Hematopoietic multipotent progenitor cell treated with erythropoietin and hydrocortisone succinate and interleukin-3 and kit ligand, for 15 days (in vitro differentiated cells): ENCODE measurements around the gene COL1A1.

Source experiments
- DNase-seq: peaks from one replicate; pipeline ENCODE4 v3.0.0-alpha.2; 2015; ENCODE audit warnings: low spot score

The COL1A1 gene

GRCh38 chr17:50172130-50172529, 29.3 kb downstream of the COL1A1 start:
- DNase-seq, result no peak

- DNase-seq, result no peak
These were observed 29.9 kb downstream of the COL1A1 start for GRCh38 chr17:50171371-50172071.

DNA sequence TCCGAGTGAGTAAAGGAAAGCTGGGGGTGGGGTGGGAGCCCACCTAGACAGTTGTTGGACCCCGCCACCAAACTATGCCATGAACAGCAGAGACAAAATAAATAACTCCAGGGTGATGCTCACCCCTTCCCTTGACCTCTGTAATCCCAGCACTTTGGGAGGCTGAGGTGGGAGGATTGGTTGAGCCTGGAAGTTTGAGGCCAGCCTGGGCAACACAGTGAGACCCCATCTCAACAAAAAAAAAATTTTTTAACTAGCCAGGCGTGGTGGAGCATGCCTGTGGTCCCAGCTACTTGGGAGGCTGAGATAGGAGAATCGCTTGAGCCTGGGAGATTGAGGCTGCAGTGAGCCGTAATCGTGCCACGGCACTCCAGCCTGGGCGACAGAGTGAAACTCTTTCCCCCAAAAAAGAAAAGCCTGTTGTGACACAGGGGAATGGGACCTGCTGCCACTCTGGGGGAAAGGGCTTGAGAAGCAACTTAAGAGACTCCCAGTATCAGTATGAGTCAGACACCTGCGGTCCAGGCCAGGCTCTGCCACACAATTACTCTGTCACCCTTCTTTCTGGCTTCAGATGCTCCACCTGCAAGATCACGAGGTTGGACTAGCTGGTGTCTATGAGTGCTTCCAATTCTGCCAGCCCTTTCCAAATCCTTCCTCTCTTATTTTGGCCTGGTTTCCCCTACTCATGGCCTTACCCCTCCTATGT, 30.6 kb downstream of the COL1A1 start:
- no peak for DNase-seq

DNA sequence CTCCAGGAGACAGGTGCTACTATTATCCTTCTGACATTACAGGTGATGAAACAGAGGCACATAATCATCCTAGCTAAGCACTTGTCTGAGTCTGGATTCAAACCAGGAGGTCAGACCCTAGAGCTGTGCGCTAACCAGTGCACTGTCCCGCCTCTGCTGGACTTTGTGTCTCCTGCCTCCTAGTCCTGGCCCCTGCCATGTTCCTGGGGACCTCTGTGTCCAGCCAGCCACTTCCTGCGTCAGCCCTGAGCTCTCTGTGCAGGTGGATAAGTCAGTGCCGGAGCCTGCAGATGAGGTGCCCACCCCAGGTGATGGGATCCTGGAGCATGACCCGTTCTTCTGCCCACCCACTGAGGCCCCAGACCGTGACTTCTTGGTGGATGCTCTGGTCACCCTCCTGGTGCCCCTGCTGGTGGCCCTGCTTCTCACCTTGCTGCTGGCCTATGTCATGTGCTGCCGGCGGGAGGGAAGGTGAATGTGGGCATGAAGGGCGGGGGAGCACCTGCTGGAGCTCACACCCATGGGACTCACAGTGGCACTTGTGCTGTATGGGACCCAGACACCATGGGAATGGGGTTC, 31.5 kb downstream of the COL1A1 start:
- no peak for DNase-seq

GRCh38 chr17:50169121-50169764, 32.2 kb downstream of the COL1A1 start:
- DNase-seq, result peak; percentile 25

DNA sequence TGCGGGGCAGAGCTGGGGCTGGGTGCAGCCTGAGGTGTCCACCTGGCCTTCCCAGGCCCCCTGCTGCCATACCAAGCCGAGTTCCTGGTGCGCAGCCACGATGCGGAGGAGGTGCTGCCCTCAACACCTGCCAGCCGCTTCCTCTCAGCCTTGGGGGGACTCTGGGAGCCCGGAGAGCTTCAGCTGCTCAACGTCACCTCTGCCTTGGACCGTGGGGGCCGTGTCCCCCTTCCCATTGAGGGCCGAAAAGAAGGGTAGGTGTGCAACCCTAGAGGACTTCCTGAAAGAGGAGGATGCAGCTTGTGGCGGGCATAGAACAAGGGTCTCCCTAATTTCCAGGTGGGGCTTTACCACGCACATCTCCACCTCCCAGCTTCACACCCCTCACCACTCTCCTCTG, 33.1 kb downstream of the COL1A1 start:
- DNase-seq, result no peak

- no peak for DNase-seq
These were observed 34.1 kb downstream of the COL1A1 start for GRCh38 chr17:50167371-50167770.

- no peak for DNase-seq
These were observed 34.8 kb downstream of the COL1A1 start for GRCh38 chr17:50166518-50167181.

DNA sequence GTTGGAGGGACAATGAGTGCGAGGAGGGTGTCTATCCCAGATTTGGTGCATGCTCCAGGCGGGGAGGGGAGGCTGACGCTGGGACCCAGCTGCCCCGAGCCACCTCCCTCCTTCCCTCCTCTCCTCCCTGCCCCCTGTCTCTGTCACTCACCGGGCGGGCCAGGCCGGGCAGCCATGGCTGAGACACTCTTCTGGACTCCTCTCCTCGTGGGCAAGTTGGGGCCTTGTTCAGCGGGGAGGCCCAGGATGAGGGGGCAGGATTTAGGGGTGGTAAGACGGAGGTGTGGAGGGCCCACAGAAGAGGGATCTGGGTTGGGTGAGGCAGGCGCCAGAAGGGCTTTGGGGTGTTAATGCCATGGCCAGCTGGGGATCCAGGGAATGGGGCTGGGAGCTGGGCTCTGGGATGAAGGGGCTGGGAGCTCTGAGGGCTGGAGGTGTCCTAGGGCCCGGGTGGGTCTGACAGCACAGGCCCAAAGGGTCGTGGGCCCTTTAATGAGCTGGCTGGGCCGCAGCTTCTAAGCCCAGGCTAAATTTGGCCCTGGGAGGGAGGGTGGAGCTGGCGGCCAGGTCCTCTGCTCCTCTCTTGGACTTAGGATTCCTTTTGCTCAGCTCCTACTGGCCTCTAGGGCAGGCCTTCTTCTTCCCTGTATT, 35.4 kb downstream of the COL1A1 start, which contains the start of gene SGCA:
Gene SGCA, plus strand, starts transcription at position 139 of the 651 bp plus-strand sequence. Its CDS starts 36 bp downstream, at position 175.
- no peak for DNase-seq

DNA sequence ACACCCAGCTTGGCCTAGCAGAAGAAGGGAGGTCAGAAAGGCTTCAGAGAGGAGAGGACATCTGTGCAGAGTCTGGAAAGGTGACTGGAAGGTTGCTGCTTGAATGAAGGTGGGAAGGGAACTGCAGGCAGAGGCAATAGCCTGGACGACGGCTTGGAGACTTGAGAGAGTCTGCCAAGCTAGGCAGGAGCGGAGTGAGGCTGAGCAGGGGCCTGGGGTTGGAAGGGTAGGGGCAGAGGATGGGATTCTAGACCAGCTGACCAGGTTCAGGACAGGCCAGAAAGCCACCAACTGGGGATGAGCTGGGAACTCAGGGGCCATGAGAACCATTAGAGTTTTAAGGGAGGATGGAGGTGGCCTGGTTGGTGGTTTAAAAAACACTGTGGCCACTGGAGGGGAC, 36.0 kb downstream of the COL1A1 start:
- DNase-seq, result no peak

- no peak for DNase-seq
These were observed 36.4 kb downstream of the COL1A1 start for GRCh38 chr17:50165066-50165465.

GRCh38 chr17:50164697-50164988, 36.8 kb downstream of the COL1A1 start:
- no peak for DNase-seq

DNA sequence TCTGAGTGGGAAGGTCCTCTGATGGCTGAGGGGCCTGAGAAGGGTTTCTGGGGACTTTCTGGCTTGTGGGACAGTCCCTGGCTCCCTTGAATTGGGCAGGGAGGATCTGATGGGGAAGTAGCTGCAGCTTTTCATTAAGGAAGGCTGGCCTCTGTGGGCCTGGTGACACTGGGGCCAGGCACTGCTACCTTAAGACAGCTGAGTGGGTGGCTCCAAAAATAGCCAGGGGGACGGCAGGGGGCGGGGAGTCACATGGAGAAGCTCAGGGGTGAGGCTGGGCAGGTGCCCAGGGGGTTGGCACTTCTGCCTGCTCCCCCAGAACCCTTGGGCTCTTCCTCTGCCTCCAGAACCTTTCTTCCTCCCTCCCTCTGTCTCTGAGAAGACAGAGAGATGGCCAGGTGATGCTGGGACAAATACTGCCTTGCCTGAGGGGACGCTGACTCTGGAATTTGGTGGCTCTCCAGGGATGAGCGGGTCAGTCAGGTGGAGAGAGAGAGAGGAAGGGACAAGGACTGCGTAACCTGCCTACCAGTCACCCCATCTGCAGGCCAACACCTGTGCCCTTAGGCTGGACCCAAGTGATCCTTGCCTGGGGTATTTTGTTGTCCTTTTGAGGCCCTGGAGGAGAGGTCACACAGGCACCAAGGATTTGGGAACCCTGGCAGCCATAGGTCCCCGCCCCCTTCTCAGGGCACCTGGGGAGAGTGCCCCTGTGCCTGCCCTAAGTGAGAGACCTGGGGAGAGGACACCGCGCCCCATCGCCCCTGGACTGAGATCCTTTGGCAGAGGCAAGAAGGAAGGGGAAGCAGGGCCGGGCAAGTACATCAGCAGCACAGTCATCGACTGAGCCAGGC, 37.4 kb downstream of the COL1A1 start:
- DNase-seq, result no peak

- no peak for DNase-seq
These were observed 38.8 kb downstream of the COL1A1 start for GRCh38 chr17:50162466-50163254.

- no peak for DNase-seq
These were observed 39.5 kb downstream of the COL1A1 start for GRCh38 chr17:50161911-50162288.

- DNase-seq, result peak; percentile 88
These were observed 40.2 kb downstream of the COL1A1 start for GRCh38 chr17:50161023-50161910.

DNA sequence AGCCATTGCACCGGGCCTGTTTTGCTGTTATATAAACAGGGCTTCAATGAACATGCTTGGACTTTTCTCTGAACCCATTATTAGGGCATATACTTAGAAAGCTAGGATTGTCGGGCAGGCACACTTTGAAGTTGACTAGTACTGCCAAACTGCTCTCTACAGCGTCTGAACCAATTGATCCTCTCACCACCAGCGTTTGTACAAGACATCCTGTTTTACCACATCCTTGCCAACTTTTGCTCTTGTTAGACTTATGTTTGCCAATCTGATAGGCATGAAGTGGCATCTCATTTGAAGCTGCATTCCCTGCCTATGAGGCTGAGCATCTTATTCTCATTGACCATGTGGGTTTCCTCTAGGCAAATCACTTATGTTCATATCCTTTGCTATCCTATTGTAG, 43.5 kb downstream of the COL1A1 start:
- DNase-seq, result peak; percentile 8

DNA sequence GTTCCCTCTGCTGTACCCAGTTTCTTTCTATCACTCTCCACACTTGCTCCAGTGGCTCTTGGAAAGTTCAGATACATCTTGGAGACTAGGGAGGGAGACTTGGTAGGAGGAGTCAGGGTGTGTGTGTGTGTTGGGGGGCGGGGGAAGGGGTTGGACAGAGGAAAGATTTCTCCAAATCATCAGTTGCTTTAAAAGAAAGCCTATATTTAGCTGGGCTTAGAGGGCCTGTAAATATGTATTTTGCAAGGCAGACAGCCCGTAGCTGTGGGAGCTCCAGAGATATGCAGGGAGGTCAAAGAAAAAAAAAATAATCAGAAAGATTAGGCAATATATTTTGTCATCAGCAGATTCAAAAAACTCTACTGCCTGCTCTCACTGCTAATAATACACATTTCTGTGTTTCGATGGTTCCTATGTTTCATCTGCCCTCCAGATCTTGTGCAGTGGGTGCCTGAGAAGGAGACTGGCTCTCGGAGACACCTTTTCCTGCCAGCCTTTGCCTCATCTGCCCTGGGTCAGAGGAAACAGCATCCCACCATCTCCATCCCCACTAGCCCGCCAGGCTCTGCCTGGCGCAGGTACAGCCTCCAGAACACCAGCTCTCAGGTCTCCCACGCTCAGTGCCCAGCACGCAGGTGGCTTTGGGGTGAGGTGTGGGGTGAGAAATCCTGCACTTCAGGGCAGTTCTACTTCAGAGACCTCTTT, 46.2 kb downstream of the COL1A1 start:
- DNase-seq, result peak; percentile 59
